ENCODE measurements around the gene EFNA2. TPM values are rescaled to one million over a fixed set of nuclear protein-coding genes. Genes with fewer than 3 reads are reported as not detected.
A peak's percentile ranks its signal among the peaks of the same experiment; 100 is the strongest.

EFNA2 gene
- total and polyA plus RNA-seq, 2 of the 8 experiments (the other 6 are each of a cell fraction or from before 2014, with no cell fraction given) = 4.0 to 7.0 TPM

DNA sequence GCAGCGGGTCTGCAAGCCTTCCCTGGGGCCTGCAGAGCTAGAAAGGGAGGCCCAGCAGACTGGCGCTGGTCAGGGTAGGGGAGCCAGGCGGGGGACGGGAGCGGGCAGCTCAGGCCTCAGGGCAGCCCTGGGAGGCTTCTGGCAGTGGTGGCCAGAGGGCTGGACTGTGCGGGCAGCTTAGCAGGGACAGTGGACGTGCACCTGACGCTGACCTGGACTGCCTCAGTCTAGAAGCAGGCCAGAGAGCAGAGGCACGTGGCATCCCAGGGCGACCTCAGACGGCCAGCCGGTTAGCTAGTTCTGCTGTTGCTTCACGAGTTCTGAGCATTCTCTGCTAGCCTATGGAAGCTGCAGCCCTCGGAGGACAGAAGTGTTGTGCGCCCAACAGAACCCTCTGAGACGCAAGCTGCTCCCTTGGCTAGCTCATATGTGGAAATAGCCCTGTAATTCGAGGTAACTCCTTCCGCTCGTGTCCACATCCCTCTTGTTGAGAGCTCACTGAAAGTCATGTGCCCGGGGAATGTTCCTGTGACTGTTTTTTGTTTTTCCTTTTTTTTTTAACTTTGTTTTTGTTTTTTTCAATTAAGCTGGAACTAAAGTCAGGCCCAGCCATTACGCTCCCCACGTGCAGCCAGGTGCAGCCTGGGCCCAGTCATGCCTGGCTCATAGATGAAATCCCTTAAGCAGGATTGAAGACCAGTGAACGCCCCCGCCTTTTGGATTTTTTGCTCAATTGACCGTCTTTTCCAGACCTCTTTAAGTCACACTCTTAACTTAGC is 12.2 kb upstream of the EFNA2 start:
- Histone ChIP-seq H3K23ac (ENCODE audit: insufficient read length) (no peak overlapping the region), H4K8ac (ENCODE audit: extremely low read depth, insufficient read depth, low read length) (0 out of 2 replicates have a peak overlapping the region, but pooled peaks have one; percentile 36), H3K36me3 (ENCODE audit: control insufficient read depth in 2 of 4, insufficient read depth in 4 of 4, low read length in 3 of 4) (peaks cover 33 to 46% (median 41%) of the 10 kb centered on the region in 4 experiments), H3K27me3 (replicated peaks in 1 of 4; ENCODE audit: control insufficient read depth in 3 of 4, extremely low read depth in 1 of 4, insufficient read depth in 3 of 4, low read length in 3 of 4) (no peaks in the 10 kb centered on the region), H4K91ac (replicated peaks; ENCODE audit: insufficient read length, low read length) (no peak overlapping the region), H2BK12ac (ENCODE audit: low read depth, low read length) (no peak overlapping the region), H2AFZ (ENCODE audit: low read length) (no peak overlapping the region), H3K79me1 (ENCODE audit: low read depth, low read length) (peaks cover 22% of the 10 kb centered on the region), H3K4ac (replicated peaks; ENCODE audit: insufficient read length, low read depth, low read length) (no peak overlapping the region), H3K18ac (ENCODE audit: extremely low read depth, low read length) (no peak overlapping the region), H3K4me3 (ENCODE audit: extremely low read depth in 1 of 4, insufficient read depth in 2 of 4, low read depth in 3 of 4, low read length in 4 of 4) (peak overlapping the region in 1 of 4 experiments; percentile 78; a peak in 1 of 8 replicates), H3K4me2 (ENCODE audit: insufficient read depth in 1 of 2, low read depth in 2 of 2, low read length in 2 of 2) (peak overlapping the region; percentile 4 to 80; a peak in 1 of 4 replicates), H3K14ac (ENCODE audit: insufficient read length) (no peak overlapping the region), H3K56ac (replicated peaks; ENCODE audit: insufficient read length, low read depth, low read length) (no peak overlapping the region), H4K20me1 (replicated peaks in 1 of 2; ENCODE audit: control insufficient read depth in 1 of 2, insufficient read depth in 2 of 2, low read length in 2 of 2) (peaks cover 7 to 23% of the 10 kb centered on the region in 2 experiments), H4K5ac (ENCODE audit: insufficient read length, low read depth, low read length) (no peak overlapping the region), H3K79me2 (ENCODE audit: control insufficient read depth in 1 of 2, insufficient read depth in 2 of 2, low read length in 2 of 2) (peaks cover 5 to 38% of the 10 kb centered on the region in 2 experiments), H2BK15ac (ENCODE audit: low read length) (no peak overlapping the region), H3K9ac (replicated peaks in 1 of 4; ENCODE audit: extremely low read depth in 1 of 4, low read depth in 3 of 4, low read length in 3 of 4) (no peak overlapping the region; a peak in 1 of 7 replicates), H2AK5ac (ENCODE audit: low read depth, low read length) (no peak overlapping the region), H2BK5ac (ENCODE audit: low read depth, low read length) (0 out of 2 replicates have a peak overlapping the region, but pooled peaks have one; percentile 60), H3K23me2 (ENCODE audit: low read depth, low read length) (peaks cover 18% of the 10 kb centered on the region; the same call in 1 of the 2 replicates), H3K27ac (ENCODE audit: low read depth, low read length) (peak overlapping the region; percentile 11; the same call in 1 of the 2 replicates), H2BK20ac (ENCODE audit: low read length) (no peak overlapping the region), H3K4me1 (replicated peaks in 1 of 4; ENCODE audit: control insufficient read depth in 3 of 4, insufficient read depth in 4 of 4, low read length in 3 of 4) (peaks cover 4 to 30% (median 24%) of the 10 kb centered on the region in 4 experiments; a peak in 6 of 7 replicates), H3K9me3 (ENCODE audit: insufficient read depth in 2 of 2, low read depth in 1 of 2, low read length in 1 of 2) (no peaks in the 10 kb centered on the region), H2BK120ac (replicated peaks; ENCODE audit: low read depth, low read length) (no peak overlapping the region)
- FAIRE-seq = no peak
- ChIA-PET CTCF (ENCODE audit: partially characterized antibody) (interaction anchor here (1.3 to 3.1 kb wide), 3 partner anchors 12 to 29 kb away, joined by 5 to 29 read pairs (median 9); no protein-coding TSS in a partner anchor), POLR2A (ENCODE audit: partially characterized antibody) (interaction anchor here (0.6 to 11.4 kb wide), 27 partner anchors 10 to 422 kb away, joined by 3 to 331 read pairs (median 5); partner anchors contain the start of genes ATP5F1D, CBARP and CIRBP)
- WGBS, 2 experiments (ENCODE audit: extremely low coverage in 1 of 2, insufficient coverage in 1 of 2, insufficient read length in 1 of 2, insufficient replicate concordance in 2 of 2, low coverage in 1 of 2, low lambda C conversion rate in 2 of 2, missing lambda C conversion rate in 1 of 2) = 94% methylated on average over 25 of the region's 25 CpGs; no CpG with 5 or more reads in 1 of the 2 experiments
- DNase-seq (ENCODE audit: low read depth in 1 of 2, low spot score in 2 of 2) = no peak
- TF ChIP-seq SUZ12 (IDR thresholded peaks at IDR 0.05; ENCODE audit: low read length) = no peak
